Astrocyte (in vitro differentiated cells and primary cell): Measurements from ENCODE around the gene ABHD17C. TPM values are rescaled to one million over a fixed set of nuclear protein-coding genes. Genes with fewer than 3 reads are reported as not detected.

Experiments used
- DNase-seq: peaks from one replicate; pipeline ENCODE4 v3.0.0-alpha.2; 2010; ENCODE audit warnings: low read depth
- FAIRE-seq: peaks from 2 replicates; lab custom pipeline; 2011; peaks lifted over from hg19 to GRCh38; lab: Jason Lieb, UNC
- H2AFZ ChIP-seq: 2 replicates; pipeline ENCODE4 v1.6.0; 2012; ENCODE audit warnings: low read depth, low read length, inconsistent platforms
- H3K27ac ChIP-seq: 2 replicates; pipeline ENCODE4 v1.5.1; 2011; ENCODE audit warnings: low read depth, low read length, inconsistent platforms
- H3K27me3 ChIP-seq: 2 replicates; pipeline ENCODE4 v1.6.0; 2011; ENCODE audit warnings: low read length, inconsistent platforms; ENCODE audit not compliant: insufficient read depth
- H3K36me3 ChIP-seq: 2 replicates; pipeline ENCODE4 v1.5.1; 2011; ENCODE audit warnings: low read length, inconsistent platforms; ENCODE audit not compliant: insufficient read depth
- H3K4me1 ChIP-seq: 2 replicates; pipeline ENCODE4 v1.5.1; 2011; ENCODE audit warnings: low read length, inconsistent platforms; ENCODE audit not compliant: insufficient read depth
- H3K4me2 ChIP-seq: 2 replicates; pipeline ENCODE4 v1.6.0; 2012; ENCODE audit warnings: low read length, inconsistent platforms
- H3K4me3 ChIP-seq: 2 replicates; pipeline ENCODE4 v1.5.1; 2011; ENCODE audit warnings: low read depth, mild to moderate bottlenecking, low read length, inconsistent platforms; ENCODE audit not compliant: insufficient read depth
- H3K79me2 ChIP-seq: 2 replicates; pipeline ENCODE4 v1.6.0; 2012; ENCODE audit warnings: mild to moderate bottlenecking, low read length, inconsistent platforms; ENCODE audit not compliant: insufficient read depth
- H3K9ac ChIP-seq: 2 replicates; pipeline ENCODE4 v1.6.0; 2012; ENCODE audit warnings: mild to moderate bottlenecking, low read length, inconsistent platforms
- H3K9me3 ChIP-seq: 2 replicates; pipeline ENCODE4 v1.5.1; 2012; ENCODE audit warnings: low read depth, mild to moderate bottlenecking, low read length, inconsistent platforms; ENCODE audit not compliant: insufficient read depth
- H4K20me1 ChIP-seq: 2 replicates; pipeline ENCODE4 v1.6.0; 2012; ENCODE audit warnings: low read length, inconsistent platforms; ENCODE audit not compliant: insufficient read depth
- H3K27ac Mint-ChIP-seq: one replicate; pipeline ENCODE4 v1.8.0; 2021; ENCODE audit warnings: mild to moderate bottlenecking, mixed read lengths; ENCODE audit not compliant: unreplicated experiment
- H3K27me3 Mint-ChIP-seq: one replicate; pipeline ENCODE4 v1.8.0; 2021; ENCODE audit warnings: low read depth, mixed read lengths; ENCODE audit not compliant: unreplicated experiment
- H3K36me3 Mint-ChIP-seq: one replicate; pipeline ENCODE4 v1.8.0; 2021; ENCODE audit warnings: low read depth, mixed read lengths; ENCODE audit not compliant: unreplicated experiment
- H3K4me1 Mint-ChIP-seq: one replicate; pipeline ENCODE4 v1.8.0; 2021; ENCODE audit warnings: low read depth, mixed read lengths; ENCODE audit not compliant: unreplicated experiment
- H3K4me3 Mint-ChIP-seq: one replicate; pipeline ENCODE4 v1.8.0; 2021; ENCODE audit warnings: mild to moderate bottlenecking, moderate library complexity, mixed read lengths; ENCODE audit not compliant: unreplicated experiment
- H3K9me3 Mint-ChIP-seq: one replicate; pipeline ENCODE4 v1.8.0; 2021; ENCODE audit warnings: mild to moderate bottlenecking, mixed read lengths; ENCODE audit not compliant: unreplicated experiment
- CTCF ChIP-seq: IDR thresholded peaks from 2 replicates; pipeline ENCODE4 v1.5.1; 2011; ENCODE audit warnings: low read depth, mild to moderate bottlenecking, inconsistent platforms, low read length, moderate library complexity; ENCODE audit not compliant: insufficient read depth
- EZH2 ChIP-seq: IDR thresholded peaks from 2 replicates; pipeline ENCODE4 v1.6.1; 2012; ENCODE audit warnings: mild to moderate bottlenecking, low read length, inconsistent platforms; ENCODE audit not compliant: insufficient read depth
- total RNA-seq: library from RNA; stranded (reverse); gene quantifications from 2 replicates; pipeline ENCODE4 v1.2.1, GENCODE V29; 2021

Gene ABHD17C
- total RNA-seq, 1 donor from 2014 or later = 10.2 TPM

DNA sequence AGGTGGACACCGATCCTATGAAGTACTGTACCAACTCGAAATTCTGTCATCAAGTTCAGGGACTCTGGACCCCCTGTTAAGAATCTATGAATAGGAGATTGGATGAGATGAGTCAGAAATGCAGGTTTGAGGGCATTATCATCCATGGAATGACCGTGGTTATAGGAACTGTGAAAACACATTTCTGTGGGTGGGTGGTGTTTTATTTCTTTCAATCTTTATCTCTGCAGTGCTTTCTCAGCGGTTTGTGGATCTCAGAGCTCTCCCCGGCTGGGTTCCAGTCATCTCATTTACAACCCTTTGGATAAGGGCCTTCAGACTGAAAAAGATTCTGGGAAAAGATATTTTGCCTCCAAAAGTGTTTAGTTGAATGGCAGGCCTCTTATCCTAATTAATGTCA is 5.4 kb upstream of the ABHD17C start:
- Histone ChIP-seq H3K4me1 (no peaks in the 10 kb centered on the region), H3K9ac (no peak overlapping the region), H3K79me2 (no peaks in the 10 kb centered on the region), H2AFZ (no peak overlapping the region), H3K36me3 (no peaks in the 10 kb centered on the region), H3K4me2 (no peak overlapping the region), H4K20me1 (no peaks in the 10 kb centered on the region), H3K4me3 (no peak overlapping the region), H3K27ac (no peak overlapping the region), H3K27me3 (no peaks in the 10 kb centered on the region), H3K9me3 (no peaks in the 10 kb centered on the region)
- Mint-ChIP-seq H3K9me3 (no peaks in the 10 kb centered on the region), H3K36me3 (no peaks in the 10 kb centered on the region), H3K27me3 (no peaks in the 10 kb centered on the region), H3K4me3 (no peak overlapping the region), H3K4me1 (peaks cover 9% of the 10 kb centered on the region), H3K27ac (no peak overlapping the region)
- no peak for FAIRE-seq
- TF ChIP-seq CTCF (no peak), EZH2 (no peak)
- peak; percentile 70 for DNase-seq

GRCh38 chr15:80691575-80691974 is 3.5 kb upstream of the ABHD17C start:
- Histone ChIP-seq H3K4me2 (no peak overlapping the region), H3K9ac (no peak overlapping the region), H3K36me3 (no peaks in the 10 kb centered on the region), H3K9me3 (no peaks in the 10 kb centered on the region), H3K79me2 (peaks cover 10% of the 10 kb centered on the region), H4K20me1 (peaks cover 6% of the 10 kb centered on the region), H3K27me3 (no peaks in the 10 kb centered on the region), H3K4me1 (peaks cover 7% of the 10 kb centered on the region), H3K27ac (no peak overlapping the region), H2AFZ (no peak overlapping the region), H3K4me3 (no peak overlapping the region)
- no peak for DNase-seq
- no peaks in the 10 kb centered on the region for H3K9me3 Mint-ChIP-seq
- no peaks in the 10 kb centered on the region for H3K27me3 Mint-ChIP-seq
- TF ChIP-seq EZH2 (no peak), CTCF (no peak)
- H3K4me3 Mint-ChIP-seq = no peak overlapping the region
- H3K27ac Mint-ChIP-seq = no peak overlapping the region
- peaks cover 14% of the 10 kb centered on the region for H3K4me1 Mint-ChIP-seq
- no peak for FAIRE-seq
- H3K36me3 Mint-ChIP-seq = no peaks in the 10 kb centered on the region

DNA sequence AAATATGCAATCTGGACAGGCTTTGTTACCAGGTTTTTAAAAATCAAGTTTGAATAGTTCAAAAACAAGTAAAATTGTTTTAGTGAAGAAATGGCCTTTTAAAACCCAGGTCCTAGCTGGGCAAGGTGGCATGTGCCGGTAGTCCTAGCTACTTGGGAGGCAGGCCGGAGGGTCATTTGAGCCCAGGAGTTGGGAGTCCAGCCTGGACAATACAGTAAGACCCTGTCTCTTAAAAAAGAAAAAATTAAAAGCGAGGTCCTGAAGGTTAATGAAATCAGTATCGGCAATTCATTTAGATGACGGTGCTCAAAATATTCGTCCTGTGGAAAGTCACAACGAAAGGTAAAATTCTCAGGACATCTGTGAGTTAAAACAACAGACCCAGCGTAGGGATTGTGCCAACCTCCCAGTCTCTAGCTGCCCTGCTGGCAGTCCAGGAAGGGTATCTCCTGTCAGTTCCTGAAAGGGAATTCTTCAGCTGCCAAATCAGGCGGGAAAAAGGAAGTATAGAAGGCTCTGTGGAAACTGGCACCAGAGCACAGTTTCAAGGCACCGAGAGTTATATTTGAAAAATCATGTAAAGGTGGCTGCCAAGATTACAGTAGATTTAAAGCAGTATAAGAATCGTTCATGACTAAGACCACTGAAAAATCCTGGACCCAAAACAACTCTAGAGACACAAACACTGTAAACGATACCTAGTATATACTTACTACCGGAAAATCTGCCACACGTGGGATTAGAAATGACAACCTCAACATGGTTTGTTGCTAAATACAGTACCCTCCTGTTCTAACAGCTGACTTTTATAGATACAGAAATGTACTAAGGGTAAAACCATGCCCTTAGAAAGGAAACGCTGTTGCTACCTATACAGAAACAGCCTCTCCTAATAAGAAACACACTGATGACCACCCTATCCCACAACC is 1.2 kb upstream of the ABHD17C start:
- Histone ChIP-seq H3K79me2 (peaks cover 30% of the 10 kb centered on the region), H3K4me1 (peaks cover 13% of the 10 kb centered on the region), H2AFZ (peak overlapping the region; percentile 47), H3K9ac (peak overlapping the region; percentile 75), H3K4me3 (peak overlapping the region; percentile 69), H3K4me2 (peak overlapping the region; percentile 90), H4K20me1 (peaks cover 26% of the 10 kb centered on the region), H3K36me3 (no peaks in the 10 kb centered on the region), H3K9me3 (no peaks in the 10 kb centered on the region), H3K27ac (no peak overlapping the region), H3K27me3 (no peaks in the 10 kb centered on the region)
- DNase-seq (no peak), FAIRE-seq (no peak)
- H3K27me3 Mint-ChIP-seq = no peaks in the 10 kb centered on the region
- H3K27ac Mint-ChIP-seq = peak overlapping the region; percentile 71
- peak overlapping the region; percentile 91 for H3K4me3 Mint-ChIP-seq
- no peaks in the 10 kb centered on the region for H3K36me3 Mint-ChIP-seq
- H3K4me1 Mint-ChIP-seq = peaks cover 24% of the 10 kb centered on the region
- TF ChIP-seq CTCF = no peak
- TF ChIP-seq EZH2 = no peak
- no peaks in the 10 kb centered on the region for H3K9me3 Mint-ChIP-seq
